HepG2 (cell line): ENCODE data around the gene NUBPL. TPM values are rescaled to one million over a fixed set of nuclear protein-coding genes. Genes with fewer than 3 reads are reported as not detected.

Source experiments
- BCL6 ChIP-seq: IDR thresholded peaks from 2 replicates; pipeline ENCODE4 v1.6.1; 2016; ENCODE audit warnings: missing genetic modification reagents, missing compliant biosample characterization
- HES4 ChIP-seq: sonication (generic); formaldehyde crosslinking; IDR thresholded peaks from 2 replicates; pipeline ENCODE4 v1.9.0; 2021; ENCODE audit warnings: mild to moderate bottlenecking, missing genetic modification reagents, borderline replicate concordance
- HOXA3 ChIP-seq: sonication (generic); formaldehyde crosslinking; IDR thresholded peaks from 2 replicates; pipeline ENCODE4 v1.5.0; 2020; ENCODE audit warnings: missing genetic modification reagents
- KLF16 ChIP-seq, 2 experiments: sonication (generic) in 1 of 2; formaldehyde crosslinking in 1 of 2; IDR thresholded peaks; 2 replicates each; pipeline versions ENCODE4 v1.6.1 to v1.8.0; 2016 to 2023; ENCODE audit warnings: missing genetic modification reagents in 2 of 2, missing compliant biosample characterization in 1 of 2
- MYC ChIP-seq: sonication (generic); formaldehyde crosslinking; IDR thresholded peaks from 2 replicates; pipeline ENCODE4 v1.9.0; 2021; ENCODE audit warnings: missing genetic modification reagents, borderline replicate concordance
- PHF21A ChIP-seq: sonication (generic); formaldehyde crosslinking; IDR thresholded peaks from 2 replicates; pipeline ENCODE4 v1.5.0; 2020; ENCODE audit warnings: mild to moderate bottlenecking, missing genetic modification reagents
- SAP130 ChIP-seq: IDR thresholded peaks from 2 replicates; pipeline ENCODE4 v1.6.1; 2016; ENCODE audit warnings: low read depth
- TBX3 ChIP-seq: fragments of 450-650 bp; IDR thresholded peaks from 2 replicates; pipeline ENCODE4 v1.6.1; 2017; ENCODE audit warnings: antibody characterized with exemption, mild to moderate bottlenecking, inconsistent platforms, borderline replicate concordance
- TRIM24 ChIP-seq: sonication (generic); formaldehyde crosslinking; IDR thresholded peaks from 2 replicates; pipeline ENCODE4 v1.8.0; 2022; ENCODE audit warnings: mild to moderate bottlenecking, missing genetic modification reagents
- ZFP82 ChIP-seq: sonication (generic); formaldehyde crosslinking; IDR thresholded peaks from 2 replicates; pipeline ENCODE4 v1.5.1; 2020; ENCODE audit warnings: mild to moderate bottlenecking, missing genetic modification reagents, borderline replicate concordance
- ZMYM4 ChIP-seq: sonication (generic); formaldehyde crosslinking; IDR thresholded peaks from 2 replicates; pipeline ENCODE4 v1.8.1; 2023; ENCODE audit warnings: mild to moderate bottlenecking, missing genetic modification reagents
- ZNF205 ChIP-seq: IDR thresholded peaks from 2 replicates; pipeline ENCODE4 v1.6.1; 2018; ENCODE audit warnings: missing biosample characterization, missing genetic modification reagents
- ZNF350 ChIP-seq: sonication (generic); formaldehyde crosslinking; IDR thresholded peaks from 2 replicates; pipeline ENCODE4 v1.4.0; 2020; ENCODE audit warnings: mild to moderate bottlenecking, low read depth, missing genetic modification reagents, borderline replicate concordance
- ZNF550 ChIP-seq: sonication (generic); formaldehyde crosslinking; IDR thresholded peaks from 2 replicates; pipeline ENCODE4 v1.4.0; 2020; ENCODE audit warnings: mild to moderate bottlenecking, missing genetic modification reagents, borderline replicate concordance
- ZNF557 ChIP-seq: sonication (generic); formaldehyde crosslinking; IDR thresholded peaks from 2 replicates; pipeline ENCODE4 v1.4.0; 2020; ENCODE audit warnings: missing genetic modification reagents
- ZNF564 ChIP-seq: sonication (generic); formaldehyde crosslinking; IDR thresholded peaks from 2 replicates; pipeline ENCODE4 v1.8.1; 2023; ENCODE audit warnings: mild to moderate bottlenecking, missing genetic modification reagents
- ZNF644 ChIP-seq: IDR thresholded peaks from 2 replicates; pipeline ENCODE4 v1.6.1; 2016; ENCODE audit warnings: low read depth
- ZNF713 ChIP-seq: sonication (generic); formaldehyde crosslinking; IDR thresholded peaks from 2 replicates; pipeline ENCODE4 v1.4.0; 2020; ENCODE audit warnings: mild to moderate bottlenecking, missing genetic modification reagents
- ZSCAN22 ChIP-seq: sonication (generic); formaldehyde crosslinking; IDR thresholded peaks from 2 replicates; pipeline ENCODE4 v1.4.0; 2020; ENCODE audit warnings: mild to moderate bottlenecking, missing genetic modification reagents
- polyA plus RNA-seq, 8 experiments: library from polyadenylated mRNA; depleted of rRNA in 3 of 8; stranded (reverse) in 7 of 8; unstranded in 1 of 8; fragments of >200 nt; fragmentation: Illumina TruSeq in 4 of 8; extraction: Trizol in 4 of 8; gene quantifications; 2 replicates each; pipeline versions ENCODE4 v1.2.1 to v1.2.3, GENCODE V29; 2011 to 2016; ENCODE audit warnings: low read depth in 4 of 8, missing spikeins in 1 of 8, mixed read lengths in 1 of 8; ENCODE audit not compliant: insufficient read depth in 1 of 8
- total RNA-seq, 5 experiments: library from RNA; depleted of rRNA; stranded (reverse); fragments of >200 nt; fragmentation: Illumina TruSeq; extraction: Trizol; gene quantifications; 2 replicates each; pipeline ENCODE4 v1.2.3, GENCODE V29; 2016; ENCODE audit warnings: low read depth in 1 of 5
- TF ChIP-seq, protein P1 (sequence below): sonication (generic); formaldehyde crosslinking; IDR thresholded peaks from 2 replicates; pipeline ENCODE4 v1.4.0; 2020; ENCODE audit warnings: mild to moderate bottlenecking, missing genetic modification reagents
- TF ChIP-seq, protein P2 (sequence below): sonication (generic); formaldehyde crosslinking; IDR thresholded peaks from 2 replicates; pipeline ENCODE4 v1.4.0; 2020; ENCODE audit warnings: mild to moderate bottlenecking, missing genetic modification reagents, borderline replicate concordance
- TF ChIP-seq, protein P3 (sequence below): sonication (generic); formaldehyde crosslinking; IDR thresholded peaks from 2 replicates; pipeline ENCODE4 v1.8.0; 2022; ENCODE audit warnings: low read depth, missing genetic modification reagents
- TF ChIP-seq, protein P4 (sequence below): sonication (generic); formaldehyde crosslinking; IDR thresholded peaks from 2 replicates; pipeline ENCODE4 v1.4.0; 2020; ENCODE audit warnings: missing genetic modification reagents

The NUBPL gene
- total and polyA plus RNA-seq, 2 of the 13 experiments (the other 11 are each of a cell fraction or from before 2014, with no cell fraction given): 21.3 to 44.1 TPM

DNA sequence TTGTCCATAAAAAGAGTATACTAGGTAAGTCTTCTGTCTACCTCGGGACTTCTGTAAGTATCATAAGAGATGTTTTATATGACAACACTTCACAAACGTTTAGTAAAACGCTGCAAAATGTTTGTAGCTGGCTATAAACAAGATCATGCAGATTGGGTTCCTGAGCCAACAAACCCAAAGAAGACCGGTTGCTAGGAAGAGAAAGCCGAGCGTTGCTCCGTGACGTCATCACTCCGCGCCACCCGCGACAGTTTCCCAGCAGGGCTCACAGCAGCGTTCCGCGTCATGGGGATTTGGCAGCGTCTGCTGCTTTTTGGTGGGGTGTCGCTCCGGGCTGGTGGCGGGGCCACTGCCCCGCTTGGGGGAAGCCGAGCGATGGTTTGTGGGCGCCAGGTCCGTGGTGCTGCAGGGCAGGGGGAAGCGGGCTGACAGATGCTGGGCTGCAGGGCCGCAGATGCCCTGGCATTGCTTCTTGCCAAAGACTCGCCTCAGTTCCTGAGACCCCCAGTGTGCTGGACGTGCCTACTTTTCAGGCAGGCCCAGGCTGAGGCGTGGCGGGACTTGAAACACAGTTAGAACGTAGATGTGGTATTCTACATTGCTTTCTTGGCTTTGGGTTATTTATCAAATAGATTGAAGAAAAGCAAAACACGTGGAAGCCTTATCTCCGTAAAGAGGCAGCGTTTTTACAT, at the start of gene NUBPL (continued):
- TF ChIP-seq ZNF564 (CRISPR knock-in tag): no peak
- peak in 1 of 2 experiments; percentile 96; a peak in 2 of 4 replicates for TF ChIP-seq KLF16 (CRISPR knock-in tag; IDR thresholded peaks at IDR 0.05)
- TF ChIP-seq, protein P1, sequence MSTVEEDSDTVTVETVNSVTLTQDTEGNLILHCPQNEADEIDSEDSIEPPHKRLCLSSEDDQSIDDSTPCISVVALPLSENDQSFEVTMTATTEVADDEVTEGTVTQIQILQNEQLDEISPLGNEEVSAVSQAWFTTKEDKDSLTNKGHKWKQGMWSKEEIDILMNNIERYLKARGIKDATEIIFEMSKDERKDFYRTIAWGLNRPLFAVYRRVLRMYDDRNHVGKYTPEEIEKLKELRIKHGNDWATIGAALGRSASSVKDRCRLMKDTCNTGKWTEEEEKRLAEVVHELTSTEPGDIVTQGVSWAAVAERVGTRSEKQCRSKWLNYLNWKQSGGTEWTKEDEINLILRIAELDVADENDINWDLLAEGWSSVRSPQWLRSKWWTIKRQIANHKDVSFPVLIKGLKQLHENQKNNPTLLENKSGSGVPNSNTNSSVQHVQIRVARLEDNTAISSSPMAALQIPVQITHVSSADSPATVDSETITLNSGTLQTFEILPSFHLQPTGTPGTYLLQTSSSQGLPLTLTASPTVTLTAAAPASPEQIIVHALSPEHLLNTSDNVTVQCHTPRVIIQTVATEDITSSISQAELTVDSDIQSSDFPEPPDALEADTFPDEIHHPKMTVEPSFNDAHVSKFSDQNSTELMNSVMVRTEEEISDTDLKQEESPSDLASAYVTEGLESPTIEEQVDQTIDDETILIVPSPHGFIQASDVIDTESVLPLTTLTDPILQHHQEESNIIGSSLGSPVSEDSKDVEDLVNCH (CRISPR knock-in tag): no peak
- peak; percentile 72 for TF ChIP-seq BCL6
- TF ChIP-seq, protein P2, sequence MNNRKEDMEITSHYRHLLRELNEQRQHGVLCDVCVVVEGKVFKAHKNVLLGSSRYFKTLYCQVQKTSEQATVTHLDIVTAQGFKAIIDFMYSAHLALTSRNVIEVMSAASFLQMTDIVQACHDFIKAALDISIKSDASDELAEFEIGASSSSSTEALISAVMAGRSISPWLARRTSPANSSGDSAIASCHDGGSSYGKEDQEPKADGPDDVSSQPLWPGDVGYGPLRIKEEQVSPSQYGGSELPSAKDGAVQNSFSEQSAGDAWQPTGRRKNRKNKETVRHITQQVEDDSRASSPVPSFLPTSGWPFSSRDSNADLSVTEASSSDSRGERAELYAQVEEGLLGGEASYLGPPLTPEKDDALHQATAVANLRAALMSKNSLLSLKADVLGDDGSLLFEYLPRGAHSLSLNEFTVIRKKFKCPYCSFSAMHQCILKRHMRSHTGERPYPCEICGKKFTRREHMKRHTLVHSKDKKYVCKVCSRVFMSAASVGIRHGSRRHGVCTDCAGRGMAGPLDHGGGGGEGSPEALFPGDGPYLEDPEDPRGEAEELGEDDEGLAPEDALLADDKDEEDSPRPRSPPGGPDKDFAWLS (CRISPR knock-in tag): no peak
- TF ChIP-seq, protein P3, sequence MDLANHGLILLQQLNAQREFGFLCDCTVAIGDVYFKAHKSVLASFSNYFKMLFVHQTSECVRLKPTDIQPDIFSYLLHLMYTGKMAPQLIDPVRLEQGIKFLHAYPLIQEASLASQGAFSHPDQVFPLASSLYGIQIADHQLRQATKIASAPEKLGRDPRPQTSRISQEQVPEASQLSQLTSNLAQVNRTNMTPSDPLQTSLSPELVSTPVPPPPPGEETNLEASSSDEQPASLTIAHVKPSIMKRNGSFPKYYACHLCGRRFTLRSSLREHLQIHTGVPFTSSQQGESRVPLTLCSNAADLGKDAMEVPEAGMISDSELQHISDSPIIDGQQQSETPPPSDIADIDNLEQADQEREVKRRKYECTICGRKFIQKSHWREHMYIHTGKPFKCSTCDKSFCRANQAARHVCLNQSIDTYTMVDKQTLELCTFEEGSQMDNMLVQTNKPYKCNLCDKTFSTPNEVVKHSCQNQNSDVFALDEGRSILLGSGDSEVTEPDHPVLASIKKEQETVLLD (CRISPR knock-in tag): no peak
- TF ChIP-seq TBX3: peak; percentile 92
- TF ChIP-seq, protein P4, sequence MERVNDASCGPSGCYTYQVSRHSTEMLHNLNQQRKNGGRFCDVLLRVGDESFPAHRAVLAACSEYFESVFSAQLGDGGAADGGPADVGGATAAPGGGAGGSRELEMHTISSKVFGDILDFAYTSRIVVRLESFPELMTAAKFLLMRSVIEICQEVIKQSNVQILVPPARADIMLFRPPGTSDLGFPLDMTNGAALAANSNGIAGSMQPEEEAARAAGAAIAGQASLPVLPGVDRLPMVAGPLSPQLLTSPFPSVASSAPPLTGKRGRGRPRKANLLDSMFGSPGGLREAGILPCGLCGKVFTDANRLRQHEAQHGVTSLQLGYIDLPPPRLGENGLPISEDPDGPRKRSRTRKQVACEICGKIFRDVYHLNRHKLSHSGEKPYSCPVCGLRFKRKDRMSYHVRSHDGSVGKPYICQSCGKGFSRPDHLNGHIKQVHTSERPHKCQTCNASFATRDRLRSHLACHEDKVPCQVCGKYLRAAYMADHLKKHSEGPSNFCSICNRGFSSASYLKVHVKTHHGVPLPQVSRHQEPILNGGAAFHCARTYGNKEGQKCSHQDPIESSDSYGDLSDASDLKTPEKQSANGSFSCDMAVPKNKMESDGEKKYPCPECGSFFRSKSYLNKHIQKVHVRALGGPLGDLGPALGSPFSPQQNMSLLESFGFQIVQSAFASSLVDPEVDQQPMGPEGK: peak; percentile 89
- TF ChIP-seq ZNF713: peak; percentile 99
- TF ChIP-seq ZMYM4: peak; percentile 99
- peak; percentile 79; the same call in 1 of the 2 replicates for TF ChIP-seq ZNF557 (CRISPR knock-in tag)
- no peak for TF ChIP-seq ZSCAN22
- TF ChIP-seq ZNF205: peak; percentile 99
- TF ChIP-seq TRIM24 (CRISPR knock-in tag): no peak
- TF ChIP-seq MYC: peak; percentile 91; the same call in 1 of the 2 replicates
- TF ChIP-seq SAP130 (CRISPR knock-in tag): peak; percentile 100
- peak; percentile 87 for TF ChIP-seq ZNF644 (CRISPR knock-in tag)
- peak; percentile 91; the same call in 1 of the 2 replicates for TF ChIP-seq HES4 (CRISPR knock-in tag)
- peak; percentile 99 for TF ChIP-seq ZNF350 (CRISPR knock-in tag)
- TF ChIP-seq HOXA3 (CRISPR knock-in tag): peak; percentile 99
- no peak; the same call in 1 of the 2 replicates for TF ChIP-seq ZNF550 (CRISPR knock-in tag)
- TF ChIP-seq ZFP82 (CRISPR knock-in tag): 0 out of 2 replicates have a peak, but pooled peaks have one; percentile 37
- TF ChIP-seq PHF21A (CRISPR knock-in tag): peak; percentile 94
